ENCODE measurements around the gene TEX264. TPM values are rescaled to one million over a fixed set of nuclear protein-coding genes. Genes with fewer than 3 reads are reported as not detected.

Gene TEX264
- polyA plus RNA-seq, 1 donor (not counting 4 experiments of a cell fraction or from before 2014, with no cell fraction given) = 35.8 TPM

DNA sequence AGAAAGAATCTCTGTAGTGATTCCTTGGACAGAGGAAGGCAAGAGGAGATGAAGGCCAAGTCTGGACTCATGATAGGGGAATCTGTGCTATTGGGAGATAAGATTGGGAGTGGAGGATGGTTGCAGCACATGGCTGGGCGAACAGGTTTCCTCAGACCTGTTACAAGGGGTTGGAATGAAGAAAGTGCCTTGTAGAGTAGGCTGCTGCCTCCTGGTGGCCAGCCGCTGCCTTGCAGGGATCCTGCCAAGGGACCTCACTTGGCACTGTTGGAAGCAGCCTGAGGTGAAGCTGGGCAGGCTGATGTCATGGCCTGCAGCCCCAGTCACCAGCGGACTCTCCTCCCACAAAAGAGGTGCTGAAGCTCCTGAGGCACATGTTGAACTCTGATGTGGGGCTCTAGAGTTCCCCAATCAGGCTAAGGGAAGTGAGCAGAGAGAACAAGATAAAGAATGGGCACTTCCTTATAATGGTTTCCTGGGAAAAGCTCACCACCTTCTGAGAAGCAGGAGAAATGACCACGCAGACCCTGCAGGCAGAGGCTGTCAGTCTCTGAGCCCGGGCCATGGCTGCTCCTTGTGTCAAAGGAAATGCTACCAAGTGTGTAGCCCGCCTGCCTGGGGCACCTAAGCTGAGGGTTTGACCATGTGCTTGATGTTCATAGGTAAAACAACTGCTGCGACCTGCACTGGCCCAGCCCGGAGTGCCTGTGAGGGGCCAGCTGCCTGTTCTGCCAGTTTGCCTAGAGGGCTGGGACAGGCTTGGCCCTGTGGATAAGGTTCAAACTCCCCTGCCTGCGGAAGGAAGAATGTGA is 1.6 kb upstream of the TEX264 start:
- peaks cover 47% of the 10 kb centered on the region for H3K4me1 ChIP-seq (ENCODE audit: control insufficient read depth, extremely low read depth, insufficient read depth, low read length)
- dilution Hi-C loops (cut with MboI; ENCODE audit: extremely low pct_ligation_motif_present, low sequenced_read_pairs) = no loop called here
- H3K27me3 ChIP-seq (ENCODE audit: control insufficient read depth, extremely low read depth, insufficient read depth, low read length) = no peaks in the 10 kb centered on the region
- H4K20me1 ChIP-seq (ENCODE audit: control insufficient read depth, extremely low read depth, insufficient read depth, low read length) = no peaks in the 10 kb centered on the region
- peak overlapping the region; percentile 38 for H3K9ac ChIP-seq (ENCODE audit: control insufficient read depth, extremely low read depth, insufficient read depth, low read length)
- H3K9me1 ChIP-seq (ENCODE audit: control insufficient read depth, extremely low read depth, insufficient read depth, low read length) = no peaks in the 10 kb centered on the region
- FAIRE-seq (peak; percentile 98), DNase-seq (ENCODE audit: low read depth, low spot score) (peak; percentile 89)
- H3K4me2 ChIP-seq (ENCODE audit: control insufficient read depth, extremely low read depth, insufficient read depth, low read depth, low read length) = peak overlapping the region; percentile 97
- peak overlapping the region; percentile 52 for H3K27ac ChIP-seq (ENCODE audit: control insufficient read depth, insufficient read depth, low read length)
- peaks cover 2% of the 10 kb centered on the region for H3K79me2 ChIP-seq (ENCODE audit: control insufficient read depth, insufficient read depth, low read length)
- H3K9me3 ChIP-seq (ENCODE audit: control insufficient read depth, low read depth, low read length) = no peaks in the 10 kb centered on the region
- no peak overlapping the region for H3K4me3 ChIP-seq (ENCODE audit: control insufficient read depth in 2 of 3, extremely low read depth in 1 of 3, insufficient read depth in 2 of 3, low read depth in 1 of 3, low read length in 3 of 3)
- TF ChIP-seq EZH2 (IDR thresholded peaks at IDR 0.05; ENCODE audit: low read length) = no peak
- TF ChIP-seq, protein P1, sequence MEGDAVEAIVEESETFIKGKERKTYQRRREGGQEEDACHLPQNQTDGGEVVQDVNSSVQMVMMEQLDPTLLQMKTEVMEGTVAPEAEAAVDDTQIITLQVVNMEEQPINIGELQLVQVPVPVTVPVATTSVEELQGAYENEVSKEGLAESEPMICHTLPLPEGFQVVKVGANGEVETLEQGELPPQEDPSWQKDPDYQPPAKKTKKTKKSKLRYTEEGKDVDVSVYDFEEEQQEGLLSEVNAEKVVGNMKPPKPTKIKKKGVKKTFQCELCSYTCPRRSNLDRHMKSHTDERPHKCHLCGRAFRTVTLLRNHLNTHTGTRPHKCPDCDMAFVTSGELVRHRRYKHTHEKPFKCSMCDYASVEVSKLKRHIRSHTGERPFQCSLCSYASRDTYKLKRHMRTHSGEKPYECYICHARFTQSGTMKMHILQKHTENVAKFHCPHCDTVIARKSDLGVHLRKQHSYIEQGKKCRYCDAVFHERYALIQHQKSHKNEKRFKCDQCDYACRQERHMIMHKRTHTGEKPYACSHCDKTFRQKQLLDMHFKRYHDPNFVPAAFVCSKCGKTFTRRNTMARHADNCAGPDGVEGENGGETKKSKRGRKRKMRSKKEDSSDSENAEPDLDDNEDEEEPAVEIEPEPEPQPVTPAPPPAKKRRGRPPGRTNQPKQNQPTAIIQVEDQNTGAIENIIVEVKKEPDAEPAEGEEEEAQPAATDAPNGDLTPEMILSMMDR (optimal IDR thresholded peaks at IDR 0.05 in 1 of 3, IDR thresholded peaks at IDR 0.05 in 1 of 3, conservative IDR thresholded peaks at IDR 0.05 in 1 of 3; ENCODE audit: extremely low read depth in 1 of 3, insufficient read depth in 2 of 3, low read length in 3 of 3) = peak in 2 of 3 experiments; percentile 99 to 100
- no peak overlapping the region for H2AFZ ChIP-seq (ENCODE audit: control insufficient read depth, low read length)
- peaks cover 1 to 5% of the 10 kb centered on the region in 2 experiments for H3K36me3 ChIP-seq (ENCODE audit: control insufficient read depth in 2 of 2, extremely low read depth in 1 of 2, insufficient read depth in 2 of 2, low read length in 2 of 2)

DNA sequence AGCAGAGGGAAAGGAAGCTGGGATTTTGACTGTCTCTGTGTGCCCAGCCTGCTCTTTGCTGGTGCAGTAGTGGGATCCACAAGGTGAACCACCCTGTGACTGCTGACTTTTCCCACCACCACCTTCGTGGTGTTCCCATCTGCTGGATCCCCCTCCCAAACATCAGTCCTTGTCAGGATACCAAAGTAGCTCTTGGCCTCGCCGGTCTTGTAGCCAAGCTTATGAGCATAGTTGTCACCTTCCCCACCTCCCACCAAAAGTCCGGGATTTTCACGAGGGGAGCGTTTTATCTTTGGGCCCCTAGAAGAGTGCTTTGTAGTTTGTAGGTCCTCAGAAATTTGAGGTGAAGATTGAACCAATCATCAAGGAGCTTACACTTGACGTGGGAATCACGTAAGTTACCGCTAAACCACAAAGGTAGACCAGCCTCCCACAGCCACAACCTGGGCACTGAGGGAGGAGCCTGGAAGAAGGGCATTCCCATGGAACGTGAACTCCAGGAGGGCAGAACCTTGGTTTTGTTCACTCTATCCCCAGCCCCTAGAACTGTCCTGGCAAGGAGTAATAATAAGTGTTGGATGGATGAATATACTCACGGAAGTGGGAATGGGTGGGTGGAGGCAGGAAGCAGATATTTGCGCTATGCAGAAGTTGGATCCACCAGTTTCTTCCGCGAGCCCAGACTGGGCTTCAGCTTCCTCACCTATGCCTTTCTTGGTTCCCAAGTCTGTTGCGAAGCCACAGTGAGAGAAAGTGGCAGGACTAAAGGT is 814 bp upstream of the TEX264 start:
- no peaks in the 10 kb centered on the region for H3K27me3 ChIP-seq (ENCODE audit: control insufficient read depth, extremely low read depth, insufficient read depth, low read length)
- H2AFZ ChIP-seq (ENCODE audit: control insufficient read depth, low read length) = peak overlapping the region; percentile 30
- peak overlapping the region; percentile 82 for H3K9ac ChIP-seq (ENCODE audit: control insufficient read depth, extremely low read depth, insufficient read depth, low read length)
- peaks cover 2% of the 10 kb centered on the region for H3K79me2 ChIP-seq (ENCODE audit: control insufficient read depth, insufficient read depth, low read length)
- peak overlapping the region; percentile 97 for H3K4me2 ChIP-seq (ENCODE audit: control insufficient read depth, extremely low read depth, insufficient read depth, low read depth, low read length)
- H3K9me1 ChIP-seq (ENCODE audit: control insufficient read depth, extremely low read depth, insufficient read depth, low read length) = peaks cover 5% of the 10 kb centered on the region
- H3K9me3 ChIP-seq (ENCODE audit: control insufficient read depth, low read depth, low read length) = no peaks in the 10 kb centered on the region
- H3K36me3 ChIP-seq (ENCODE audit: control insufficient read depth in 2 of 2, extremely low read depth in 1 of 2, insufficient read depth in 2 of 2, low read length in 2 of 2) = peaks cover 0 to 5% of the 10 kb centered on the region in 2 experiments
- H4K20me1 ChIP-seq (ENCODE audit: control insufficient read depth, extremely low read depth, insufficient read depth, low read length) = no peaks in the 10 kb centered on the region
- dilution Hi-C loops (cut with MboI; ENCODE audit: extremely low pct_ligation_motif_present, low sequenced_read_pairs) = no loop called here
- peak overlapping the region; percentile 62 for H3K27ac ChIP-seq (ENCODE audit: control insufficient read depth, insufficient read depth, low read length)
- FAIRE-seq (peak; percentile 13), DNase-seq (ENCODE audit: low read depth, low spot score) (no peak)
- peaks cover 55% of the 10 kb centered on the region for H3K4me1 ChIP-seq (ENCODE audit: control insufficient read depth, extremely low read depth, insufficient read depth, low read length)
- no peak for TF ChIP-seq EZH2 (IDR thresholded peaks at IDR 0.05; ENCODE audit: low read length)
- TF ChIP-seq, protein P1 (optimal IDR thresholded peaks at IDR 0.05 in 1 of 3, IDR thresholded peaks at IDR 0.05 in 1 of 3, conservative IDR thresholded peaks at IDR 0.05 in 1 of 3; ENCODE audit: extremely low read depth in 1 of 3, insufficient read depth in 2 of 3, low read length in 3 of 3) = no peak
- H3K4me3 ChIP-seq (ENCODE audit: control insufficient read depth in 2 of 3, extremely low read depth in 1 of 3, insufficient read depth in 2 of 3, low read depth in 1 of 3, low read length in 3 of 3) = peak overlapping the region; percentile 72 to 81 (median 78)

All from keratinocyte (primary cell).